GM21786 (cell line): ENCODE data around the gene LSM7.
"Not testable (repeated sequence)": the region's sequence is repeated elsewhere in the genome, so short reads cannot be mapped to it uniquely, and the experiment has no call there.

Experiments
- ATAC-seq: cut with Tn5 transposase; IDR thresholded peaks from one replicate; pipeline ENCODE4 v1.9.1; 2021; ENCODE audit not compliant: unreplicated experiment

The LSM7 gene

DNA sequence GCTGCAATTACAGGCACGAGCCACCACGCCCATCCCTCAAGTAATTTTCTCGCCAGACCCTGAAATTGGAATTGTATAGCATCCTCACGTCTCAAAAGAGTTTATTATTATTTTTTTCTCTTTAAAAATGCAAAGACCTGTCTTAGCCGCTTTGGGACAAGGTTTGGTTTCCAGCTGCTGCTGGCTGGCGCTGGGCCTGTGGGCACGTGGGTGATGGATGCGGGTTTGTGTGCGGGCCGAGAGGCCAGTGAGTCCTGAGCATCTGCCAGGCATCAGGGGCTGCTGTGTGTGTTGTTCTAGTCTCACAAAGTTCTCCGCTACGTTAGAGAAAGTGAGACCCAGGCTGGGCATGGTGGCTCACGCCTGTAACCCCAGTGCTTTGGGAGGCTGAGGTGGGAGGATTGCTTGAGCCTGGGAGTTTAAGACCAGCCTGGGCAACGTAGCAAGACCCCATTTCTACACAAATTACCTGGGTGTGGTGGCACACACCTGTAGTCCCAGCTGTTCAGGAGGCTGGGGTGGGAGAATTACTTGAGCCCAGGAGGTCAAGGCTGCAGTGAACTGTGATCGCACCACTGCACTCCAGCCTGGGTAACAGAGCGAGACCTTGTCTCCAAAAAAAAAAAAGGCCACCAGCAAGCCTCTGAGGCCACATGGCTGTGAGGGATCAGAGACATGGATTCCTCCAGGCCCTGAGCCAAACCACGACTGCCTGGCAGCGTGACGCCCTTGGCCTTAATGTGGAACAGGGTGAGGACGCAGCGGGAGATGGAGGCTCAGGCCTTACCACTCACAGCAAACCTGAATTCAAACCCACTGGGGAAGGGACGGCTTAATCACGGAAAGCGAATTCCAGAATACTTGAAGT, 27.0 kb upstream of the LSM7 start:
- no peak for ATAC-seq

DNA sequence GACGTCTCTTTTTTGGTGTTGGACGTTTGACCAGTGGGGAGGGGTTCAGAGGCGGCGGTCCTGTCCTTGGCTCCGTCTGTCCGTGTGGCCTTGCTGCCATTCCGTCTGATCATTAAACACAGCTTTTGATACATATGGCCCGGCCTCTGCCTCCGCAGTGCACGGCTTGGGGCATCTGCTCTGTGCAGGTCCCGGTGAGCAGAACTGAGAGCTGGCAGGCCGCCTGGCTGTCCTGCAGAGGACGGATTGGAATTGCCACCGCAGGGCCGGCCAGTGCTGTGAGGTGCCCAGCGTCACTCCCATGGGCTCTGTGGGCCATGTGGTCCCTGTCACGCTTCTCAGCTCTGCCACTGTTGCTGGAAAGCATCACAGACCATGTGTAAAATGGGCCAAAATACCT, 26.3 kb upstream of the LSM7 start:
- ATAC-seq, result no peak

DNA sequence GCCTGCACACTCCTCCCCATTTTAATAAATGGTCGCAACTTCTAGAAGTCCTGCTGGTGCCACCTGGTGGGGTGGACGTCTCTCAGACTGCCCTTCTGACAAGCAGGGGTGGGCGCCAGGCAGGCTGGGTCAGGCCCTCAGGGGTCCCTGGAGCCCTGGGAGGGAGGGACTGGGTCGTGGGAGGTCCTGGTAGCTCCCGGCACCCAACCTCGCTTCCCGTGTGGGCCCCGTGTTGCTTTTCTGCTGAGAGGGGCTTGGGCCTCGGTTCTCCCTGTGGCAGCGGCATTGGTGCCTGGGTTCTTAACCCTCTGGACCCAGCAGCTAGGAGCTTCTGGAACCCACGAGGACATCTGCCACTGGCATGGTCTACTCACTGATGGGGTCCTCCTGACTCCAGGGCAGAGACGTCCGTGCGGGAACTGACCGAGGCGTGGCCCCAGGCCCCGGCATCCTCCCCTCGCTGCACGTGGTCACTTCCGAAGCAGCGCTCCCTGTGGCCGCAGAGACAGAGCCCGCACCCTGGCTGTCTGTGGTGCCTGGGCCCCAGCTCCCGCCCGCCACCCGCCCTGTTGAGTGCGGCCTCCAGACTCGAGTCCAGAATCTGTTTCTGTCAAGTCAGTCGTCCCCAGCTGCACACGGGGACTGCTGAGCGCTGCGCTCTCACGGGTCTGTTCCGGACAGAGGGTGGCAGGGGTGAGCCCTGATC, 25.7 kb upstream of the LSM7 start:
- no peak for ATAC-seq

GRCh38 chr19:2353159-2353886, 24.9 kb upstream of the LSM7 start:
- ATAC-seq, result no peak

DNA sequence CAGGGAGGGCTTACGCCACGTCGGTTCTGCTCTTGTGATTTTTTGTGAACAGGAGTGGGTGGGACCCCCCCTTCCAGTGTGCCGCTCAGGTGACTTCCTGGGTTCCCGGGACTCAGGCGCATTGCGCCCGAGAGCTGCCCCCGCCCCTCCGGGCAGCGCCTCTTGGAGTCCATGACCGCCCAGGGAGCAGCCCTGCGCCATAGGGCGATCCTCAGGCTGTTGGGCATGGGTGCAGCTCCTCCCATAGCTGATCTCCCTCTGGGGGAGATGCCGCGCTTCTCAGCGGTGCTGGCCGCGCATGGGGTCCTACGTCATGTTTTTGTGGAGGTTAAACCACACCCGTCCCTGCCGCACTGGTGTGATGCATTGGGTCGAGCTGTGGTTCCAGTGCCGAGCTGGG, 23.7 kb upstream of the LSM7 start:
- ATAC-seq, result no peak

DNA sequence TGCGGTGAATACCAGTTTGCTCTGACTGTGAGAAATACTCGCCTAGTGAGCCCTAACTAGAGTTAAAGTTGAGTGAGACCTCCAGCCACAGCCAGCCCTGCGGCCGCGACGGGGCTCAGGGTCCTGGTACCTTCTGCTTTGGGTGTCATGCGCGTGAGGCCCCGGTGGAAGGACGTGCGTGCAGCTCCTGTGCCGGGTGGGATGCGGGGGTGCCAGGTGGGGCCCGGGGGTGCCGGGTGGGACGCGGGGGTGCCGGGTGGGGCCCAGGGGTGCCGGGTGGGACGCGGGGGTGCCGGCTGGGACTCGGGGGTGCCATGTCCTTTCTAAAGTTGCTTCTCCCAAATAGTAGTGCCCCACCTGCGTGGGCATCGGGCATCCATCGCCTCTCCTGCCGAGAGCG, 23.2 kb upstream of the LSM7 start:
- ATAC-seq, result no peak

DNA sequence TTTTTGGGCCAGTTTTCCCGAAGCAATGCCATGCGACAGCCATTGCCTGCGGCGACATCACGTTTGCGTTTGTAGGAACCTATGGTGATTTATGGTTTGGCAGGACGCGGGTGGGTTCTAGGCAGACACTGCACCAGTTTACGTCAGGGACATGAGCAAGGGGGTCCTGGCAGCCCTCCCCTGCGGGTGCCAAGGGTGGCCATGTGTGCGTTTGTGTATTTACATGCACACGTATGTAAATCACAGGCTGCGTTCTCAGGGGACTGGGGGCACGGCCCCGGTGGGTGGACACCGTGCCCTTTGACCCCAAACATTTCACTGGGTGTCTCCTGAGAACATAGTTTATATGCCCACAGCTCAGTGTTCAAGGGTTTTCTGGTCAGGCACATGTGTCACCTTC, 22.3 kb upstream of the LSM7 start:
- no peak for ATAC-seq

GRCh38 chr19:2349818-2350217, 21.4 kb upstream of the LSM7 start:
- ATAC-seq, result not testable (repeated sequence)

DNA sequence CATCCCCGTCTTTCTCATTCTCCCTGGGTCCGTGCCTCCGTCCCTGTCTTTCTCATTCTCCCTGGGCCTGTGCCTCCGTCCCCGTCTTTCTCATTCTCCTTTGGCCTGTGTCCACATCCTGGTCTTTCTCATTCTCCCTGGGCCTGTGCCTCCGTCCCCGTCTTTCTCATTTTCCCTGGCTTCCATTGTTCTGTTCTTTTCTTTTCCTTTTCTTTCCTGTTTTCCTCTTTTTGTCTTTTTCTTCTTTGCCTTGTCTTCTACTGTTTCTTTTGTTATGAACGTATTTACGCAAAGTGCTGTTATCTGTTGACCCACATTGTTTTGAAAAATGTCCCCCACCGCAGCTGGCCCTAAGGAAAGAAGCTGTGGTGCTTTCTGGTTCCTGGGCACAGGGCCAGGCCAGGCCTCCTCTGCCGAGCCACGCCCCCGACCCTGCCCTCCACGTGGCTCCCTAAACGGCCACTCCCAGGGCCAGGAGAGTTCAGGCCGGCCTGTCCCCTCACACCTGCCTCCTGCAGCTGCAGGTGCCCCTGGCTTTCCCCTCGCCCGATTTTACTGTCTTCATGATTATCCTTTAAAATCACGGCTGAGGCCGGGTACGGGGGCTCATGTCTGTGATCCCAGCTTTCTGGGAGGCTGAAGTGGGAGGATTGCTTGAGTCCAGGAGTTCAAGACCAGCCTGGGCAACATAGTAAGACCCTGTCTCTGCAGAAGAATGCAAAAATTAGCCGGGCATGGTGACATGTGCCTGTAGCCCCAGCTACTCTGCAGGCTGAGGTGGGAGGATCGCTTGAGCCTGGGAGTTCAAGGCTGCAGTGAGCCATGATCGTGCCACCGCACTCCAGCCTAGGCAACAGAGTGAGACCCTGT, 17.6 kb upstream of the LSM7 start:
- no peak for ATAC-seq

DNA sequence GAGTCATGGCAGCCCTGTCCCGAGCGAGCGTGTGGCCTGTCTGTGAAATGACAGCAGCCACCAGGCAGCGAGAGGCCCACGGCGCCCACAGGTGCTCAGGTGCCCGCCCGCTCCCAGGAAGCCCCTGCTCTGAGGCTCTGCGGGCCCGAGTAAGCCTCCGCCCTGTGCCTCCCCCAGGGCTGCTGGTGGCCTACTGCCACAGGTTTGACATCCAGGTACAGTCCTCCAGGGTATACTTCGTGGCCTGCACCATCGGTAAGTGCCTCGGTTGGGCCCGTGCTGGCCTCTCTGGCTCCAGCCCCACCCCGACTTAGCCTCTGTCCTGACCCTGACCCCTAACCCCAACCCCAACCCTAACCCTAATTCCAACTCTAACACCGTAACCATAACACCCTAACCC, 16.7 kb upstream of the LSM7 start:
- ATAC-seq, result no peak

DNA sequence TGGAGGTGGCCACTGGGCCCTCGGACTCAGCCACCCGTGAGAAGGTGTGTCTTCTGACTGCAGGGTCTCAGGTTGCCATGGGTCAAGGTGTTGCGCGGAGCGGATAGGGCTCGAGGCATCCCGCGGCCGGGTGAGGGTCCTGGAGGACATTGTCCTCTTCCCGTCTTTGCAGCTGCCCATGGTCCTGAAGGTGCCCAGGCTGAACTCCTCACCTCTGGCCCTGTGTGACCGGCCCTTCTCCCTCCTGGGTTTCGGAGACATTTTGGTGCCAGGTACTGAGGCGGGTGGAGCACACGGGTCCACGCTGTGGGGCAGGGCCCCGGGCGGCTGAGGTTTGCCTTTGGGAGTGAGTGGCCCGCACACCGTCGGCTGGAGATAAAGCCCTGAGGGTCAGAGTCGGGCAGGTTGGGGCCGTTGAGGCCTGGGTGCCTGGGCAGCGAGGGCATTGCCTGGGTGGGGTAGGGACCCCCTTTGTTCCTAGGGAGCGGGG, 16.0 kb upstream of the LSM7 start:
- no peak for ATAC-seq

DNA sequence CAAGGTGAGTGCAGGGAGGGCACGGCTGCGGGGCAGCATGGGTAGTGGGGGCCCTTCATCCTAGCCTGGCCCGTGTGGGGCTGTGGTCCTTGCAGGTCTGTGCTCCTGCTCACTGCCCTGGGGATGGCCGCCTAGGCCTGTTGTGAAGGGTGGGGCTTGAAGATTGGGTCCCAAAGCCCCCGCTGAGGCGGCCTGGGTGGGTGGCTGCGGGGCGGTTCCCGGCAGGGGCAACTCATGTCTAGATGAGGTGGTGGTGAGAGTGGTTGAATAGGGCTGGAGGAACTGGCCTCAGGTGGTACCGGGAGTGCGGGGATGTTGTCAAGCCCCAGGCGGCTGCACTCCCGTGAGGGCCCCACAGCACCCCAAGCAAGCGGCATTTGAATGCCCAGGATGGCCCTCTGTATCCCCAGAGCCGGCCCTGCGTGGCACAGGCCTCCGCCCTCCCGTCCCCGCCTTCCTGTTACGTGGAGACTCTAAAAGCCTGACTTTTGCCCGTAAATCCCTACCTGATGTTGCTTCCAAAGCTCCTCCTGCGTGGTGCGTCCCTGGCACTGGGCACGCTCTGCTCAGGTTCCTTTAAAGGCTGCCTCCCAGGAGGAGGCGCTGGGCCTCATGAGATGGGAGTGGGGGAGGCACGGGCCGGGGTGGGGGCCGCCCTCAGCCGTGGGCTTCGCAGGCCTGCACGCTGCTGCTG, 15.1 kb upstream of the LSM7 start:
- ATAC-seq, result no peak

DNA sequence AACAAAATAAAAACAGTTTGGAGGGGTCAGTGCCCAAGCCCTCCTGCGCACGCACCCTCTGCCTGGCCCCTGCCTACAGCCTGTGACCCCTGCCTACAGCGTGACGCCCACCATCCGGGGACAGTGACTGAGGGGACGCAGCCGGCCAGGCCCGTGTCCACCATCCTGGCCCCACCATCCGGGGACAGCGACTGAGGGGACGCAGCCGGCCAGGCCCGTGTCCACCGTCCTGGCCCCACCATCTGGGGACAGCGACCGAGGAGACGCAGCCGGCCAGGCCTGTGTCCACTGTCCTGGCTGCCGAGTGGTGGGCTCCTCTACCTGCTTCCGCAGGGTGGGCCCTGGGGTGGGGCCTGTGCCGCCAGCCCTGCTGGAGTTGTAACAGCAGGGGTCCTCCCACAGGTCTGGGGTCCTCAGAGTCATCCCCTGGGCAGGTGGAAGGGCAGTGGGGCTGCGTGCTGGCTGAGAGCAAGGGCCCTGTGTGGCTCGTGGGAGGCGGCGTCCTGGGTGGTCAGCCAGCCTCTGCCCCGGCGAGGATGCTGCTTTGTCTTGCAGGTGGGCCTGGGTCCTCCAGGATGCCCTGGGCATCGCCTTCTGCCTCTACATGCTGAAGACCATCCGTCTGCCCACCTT, 14.4 kb upstream of the LSM7 start:
- no peak for ATAC-seq

GRCh38 chr19:2341982-2342381, 13.6 kb upstream of the LSM7 start:
- no peak for ATAC-seq

DNA sequence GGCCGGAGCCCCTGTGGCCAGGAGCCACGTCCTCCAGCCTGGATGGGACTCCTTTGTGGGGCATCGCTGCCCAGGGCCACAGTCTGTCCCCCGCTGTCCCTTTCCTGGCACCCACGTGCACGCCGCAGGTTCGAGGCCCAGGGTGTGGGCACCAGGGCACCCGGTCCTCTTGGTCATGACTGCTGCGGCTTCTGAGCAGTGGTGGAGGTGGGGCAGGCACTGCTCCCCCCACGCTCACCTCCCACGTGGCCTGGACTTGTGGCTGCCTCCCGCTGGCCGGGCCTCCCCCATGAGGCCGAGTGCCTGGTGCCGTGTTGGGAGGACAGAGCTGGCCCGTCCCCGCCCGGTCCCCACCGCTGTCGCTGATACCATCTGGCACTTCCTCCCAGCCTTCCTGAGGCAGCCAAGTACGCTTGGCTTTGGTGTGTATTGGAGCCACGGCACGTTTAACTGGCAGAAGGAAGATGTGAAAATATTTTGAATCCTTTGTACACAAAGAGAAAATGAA, 12.9 kb upstream of the LSM7 start:
- ATAC-seq, result no peak

GRCh38 chr19:2340496-2341243, 12.3 kb upstream of the LSM7 start:
- ATAC-seq, result no peak

DNA sequence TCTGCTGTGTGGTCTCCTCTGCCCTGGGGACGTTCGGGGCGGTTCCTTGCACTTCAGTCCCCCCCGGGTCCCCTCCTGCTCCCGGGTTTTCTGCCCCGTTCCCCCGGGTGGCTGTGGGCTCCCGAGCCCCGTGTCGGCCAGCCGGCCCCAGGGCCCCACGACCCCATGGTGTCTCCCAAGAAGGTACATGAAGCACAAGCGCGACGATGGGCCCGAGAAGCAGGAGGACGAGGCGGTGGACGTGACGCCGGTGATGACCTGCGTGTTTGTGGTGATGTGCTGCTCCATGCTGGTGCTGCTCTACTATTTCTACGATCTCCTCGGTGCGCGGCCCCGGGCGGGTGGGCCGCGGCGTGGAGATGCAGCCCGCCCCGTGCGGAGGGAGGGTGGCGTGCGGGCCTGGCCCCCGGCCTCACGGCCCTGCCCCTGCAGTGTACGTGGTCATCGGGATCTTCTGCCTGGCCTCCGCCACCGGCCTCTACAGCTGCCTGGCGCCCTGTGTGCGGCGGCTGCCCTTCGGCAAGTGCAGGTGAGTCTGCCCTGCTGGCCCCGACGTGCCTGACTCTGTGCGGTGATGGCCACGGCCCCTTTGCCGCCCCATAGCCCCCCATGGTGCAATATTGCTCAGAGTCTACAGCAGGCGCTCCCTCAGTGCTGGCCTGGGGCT, 11.4 kb upstream of the LSM7 start:
- no peak for ATAC-seq
